ENCODE data around the gene TBC1D10A. TPM values are rescaled to one million over a fixed set of nuclear protein-coding genes. Genes with fewer than 3 reads are reported as not detected.

TBC1D10A gene, protein sequence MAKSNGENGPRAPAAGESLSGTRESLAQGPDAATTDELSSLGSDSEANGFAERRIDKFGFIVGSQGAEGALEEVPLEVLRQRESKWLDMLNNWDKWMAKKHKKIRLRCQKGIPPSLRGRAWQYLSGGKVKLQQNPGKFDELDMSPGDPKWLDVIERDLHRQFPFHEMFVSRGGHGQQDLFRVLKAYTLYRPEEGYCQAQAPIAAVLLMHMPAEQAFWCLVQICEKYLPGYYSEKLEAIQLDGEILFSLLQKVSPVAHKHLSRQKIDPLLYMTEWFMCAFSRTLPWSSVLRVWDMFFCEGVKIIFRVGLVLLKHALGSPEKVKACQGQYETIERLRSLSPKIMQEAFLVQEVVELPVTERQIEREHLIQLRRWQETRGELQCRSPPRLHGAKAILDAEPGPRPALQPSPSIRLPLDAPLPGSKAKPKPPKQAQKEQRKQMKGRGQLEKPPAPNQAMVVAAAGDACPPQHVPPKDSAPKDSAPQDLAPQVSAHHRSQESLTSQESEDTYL
- total RNA-seq (2022; extraction: Qiagen RNA extraction; ENCODE audit: low read depth) = 5.5 to 12.6 TPM (median 10.0 TPM) in 5 replicates

DNA sequence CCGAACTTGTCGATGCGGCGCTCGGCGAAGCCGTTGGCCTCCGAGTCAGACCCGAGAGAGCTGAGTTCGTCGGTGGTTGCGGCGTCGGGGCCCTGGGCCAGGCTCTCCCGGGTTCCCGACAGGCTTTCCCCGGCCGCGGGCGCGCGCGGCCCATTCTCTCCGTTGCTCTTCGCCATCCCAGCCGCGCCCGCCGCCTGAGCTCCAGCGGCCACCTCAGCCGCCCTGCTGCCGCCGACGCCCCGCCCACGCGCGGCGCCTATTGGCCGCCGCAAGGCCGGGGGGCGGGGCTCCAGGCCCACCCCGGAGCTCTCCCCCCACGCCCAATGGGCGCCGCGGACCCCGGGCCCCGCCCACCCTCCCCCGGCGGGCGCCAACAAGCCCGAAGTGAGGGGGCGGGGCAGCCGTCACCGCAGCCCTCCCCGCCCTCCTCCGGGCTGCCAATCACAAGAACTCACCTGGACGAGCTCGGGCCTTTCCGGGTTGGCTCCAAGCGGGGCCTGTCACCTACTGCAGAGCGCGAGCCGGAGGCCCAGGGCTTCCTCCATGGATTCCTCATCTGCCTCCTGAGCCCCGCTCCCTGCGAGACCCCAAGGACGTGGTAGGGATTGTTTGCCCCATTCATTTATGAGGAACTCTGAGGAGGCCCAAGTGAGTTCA lies at the start of gene TBC1D10A:
Gene TBC1D10A, minus strand, starts transcription at position 236 of the 657 bp plus-strand sequence. Its CDS starts 60 bp downstream, at position 176.

GRCh38 chr22:30356449-30357235 lies 29.9 kb upstream of the TBC1D10A start, which contains the start of the genes CCDC157 and SF3A1:
CCDC157 (plus strand) TSS chr22:30357007; CDS start chr22:30366001, 8,994 bp downstream.
SF3A1 (minus strand) TSS chr22:30356894; CDS start chr22:30356792, 102 bp downstream.

DNA sequence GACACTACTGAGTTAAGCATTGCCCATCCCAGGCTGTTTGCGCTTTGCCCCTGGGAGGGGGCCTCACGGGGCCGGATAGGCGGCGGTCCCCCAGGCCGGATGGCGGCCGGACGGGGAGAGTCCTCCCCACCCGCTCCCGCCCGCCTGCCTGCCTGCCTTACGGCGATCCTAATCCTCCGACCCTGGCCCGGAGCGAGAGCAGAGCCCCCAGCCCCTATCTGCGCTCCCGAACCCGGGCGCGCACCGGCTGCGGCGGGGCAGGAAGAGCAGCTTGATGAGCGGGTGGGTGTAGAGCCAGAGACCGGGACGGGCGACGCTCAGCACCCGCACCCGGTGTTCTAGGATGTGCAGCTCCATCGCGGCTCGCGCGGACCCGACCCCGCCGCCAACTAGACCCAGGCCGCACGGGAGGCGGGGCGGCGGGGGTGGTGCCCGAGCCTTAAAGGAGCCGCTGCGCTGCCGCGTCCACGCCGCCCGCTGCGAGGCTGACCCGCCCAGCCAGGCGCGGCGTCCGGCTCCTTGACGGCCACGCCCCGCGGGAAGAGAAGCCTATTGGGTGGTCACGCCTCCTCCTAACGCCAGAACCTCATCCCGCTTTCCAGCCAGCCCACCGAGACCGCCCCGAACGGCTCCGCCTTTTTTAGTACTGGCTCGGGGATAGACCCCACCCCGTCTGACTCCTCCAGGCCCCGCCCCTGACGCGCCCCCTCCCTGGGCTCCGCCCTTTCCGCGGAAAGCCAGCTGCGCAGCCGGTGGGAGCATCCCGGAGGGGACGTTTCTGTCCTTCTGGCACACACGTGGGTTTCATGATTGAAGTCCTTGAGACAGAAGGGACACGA lies 37.4 kb downstream of the TBC1D10A start, which contains the start of gene CASTOR1:
Gene CASTOR1, minus strand, starts transcription at position 365 of the 839 bp plus-strand sequence. Its CDS starts 8 bp downstream, at position 357.

GRCh38 chr22:30266445-30267381 lies 60.0 kb downstream of the TBC1D10A start, which contains the start of gene OSM:
OSM (minus strand) TSS chr22:30266851; CDS start chr22:30266799, 52 bp downstream.

GRCh38 chr22:30245985-30246813 lies 80.5 kb downstream of the TBC1D10A start, which contains the start of gene LIF:
LIF (minus strand) TSS chr22:30246759; CDS start chr22:30246695, 64 bp downstream.

Other genes with a start within 250 kb of the TBC1D10A start
- not detected in 5 replicates for gene HORMAD2, start 246.5 kb downstream of the TBC1D10A start, total RNA-seq (2022; extraction: Qiagen RNA extraction; ENCODE audit: low read depth)
- 18.2 to 40.8 TPM (median 35.2 TPM) in 5 replicates for gene LIF, start 80.2 kb downstream of the TBC1D10A start, total RNA-seq (2022; extraction: Qiagen RNA extraction; ENCODE audit: low read depth)
- gene OSM, start 60.1 kb downstream of the TBC1D10A start, total RNA-seq (2022; extraction: Qiagen RNA extraction; ENCODE audit: low read depth) = not detected in 5 replicates
- 3.2 to 7.1 TPM (median 5.3 TPM) in 5 replicates for gene CASTOR1, start 37.4 kb downstream of the TBC1D10A start, total RNA-seq (2022; extraction: Qiagen RNA extraction; ENCODE audit: low read depth)
- 43.1 to 76.7 TPM (median 62.6 TPM) in 5 replicates for gene SF3A1, start 30.0 kb upstream of the TBC1D10A start, total RNA-seq (2022; extraction: Qiagen RNA extraction; ENCODE audit: low read depth)
- gene CCDC157, start 30.1 kb upstream of the TBC1D10A start, total RNA-seq (2022; extraction: Qiagen RNA extraction; ENCODE audit: low read depth) = 2.0 to 3.6 TPM (median 2.8 TPM) in 5 replicates
- gene RNF215, start 60.5 kb upstream of the TBC1D10A start, total RNA-seq (2022; extraction: Qiagen RNA extraction; ENCODE audit: low read depth) = 14.0 to 23.1 TPM (median 21.0 TPM) in 5 replicates
- 32.9 to 67.2 TPM (median 52.6 TPM) in 5 replicates for gene SEC14L2, start 70.1 kb upstream of the TBC1D10A start, total RNA-seq (2022; extraction: Qiagen RNA extraction; ENCODE audit: low read depth)
- 51.7 to 73.6 TPM (median 71.2 TPM) in 5 replicates for gene MTFP1, start 98.8 kb upstream of the TBC1D10A start, total RNA-seq (2022; extraction: Qiagen RNA extraction; ENCODE audit: low read depth)
- not detected in 5 replicates for gene SEC14L3, start 145.1 kb upstream of the TBC1D10A start, total RNA-seq (2022; extraction: Qiagen RNA extraction; ENCODE audit: low read depth)
- 4.4 to 7.2 TPM (median 6.2 TPM) in 5 replicates for gene SEC14L4, start 178.8 kb upstream of the TBC1D10A start, total RNA-seq (2022; extraction: Qiagen RNA extraction; ENCODE audit: low read depth)
- not detected in 5 replicates for gene SEC14L6, start 219.8 kb upstream of the TBC1D10A start, total RNA-seq (2022; extraction: Qiagen RNA extraction; ENCODE audit: low read depth)
- 5.1 to 9.7 TPM (median 8.5 TPM) in 5 replicates for gene GAL3ST1, start 247.7 kb upstream of the TBC1D10A start, total RNA-seq (2022; extraction: Qiagen RNA extraction; ENCODE audit: low read depth)